Mesenchymal stem cell (in vitro differentiated cells and primary cell): Measurements from ENCODE around the gene TSHZ3.

Experiments used
- DNase-seq: peaks from one replicate; pipeline ENCODE4 v3.0.0-alpha.2; 2013
- H2AFZ ChIP-seq: one replicate; pipeline ENCODE4 v1.6.1; 2013; ENCODE audit warnings: low read depth, mild to moderate bottlenecking, control low read depth, inconsistent platforms, low read length, moderate library complexity
- H2AK5ac ChIP-seq: 2 replicates; pipeline ENCODE4 v1.6.1; 2013; ENCODE audit warnings: low read length, moderate library complexity, mild to moderate bottlenecking, inconsistent platforms; ENCODE audit not compliant: severe bottlenecking
- H2BK120ac ChIP-seq: one replicate; pipeline ENCODE4 v1.6.1; 2013; ENCODE audit warnings: low read depth, mild to moderate bottlenecking, inconsistent platforms, low read length, moderate library complexity
- H2BK12ac ChIP-seq, 2 experiments: one replicate each; pipeline ENCODE4 v1.6.1; 2013; ENCODE audit warnings: inconsistent platforms in 2 of 2, low read length in 2 of 2, mild to moderate bottlenecking in 2 of 2, moderate library complexity in 2 of 2, control low read depth in 1 of 2
- H2BK15ac ChIP-seq: one replicate; pipeline ENCODE4 v1.6.1; 2013; ENCODE audit warnings: mild to moderate bottlenecking, low read depth, inconsistent platforms; ENCODE audit not compliant: poor library complexity, severe bottlenecking
- H2BK5ac ChIP-seq: 2 replicates; pipeline ENCODE4 v1.6.1; 2013; ENCODE audit warnings: low read depth, mild to moderate bottlenecking, low read length, control low read depth, inconsistent platforms; ENCODE audit not compliant: poor library complexity, severe bottlenecking
- H3K14ac ChIP-seq, 2 experiments: one replicate each; pipeline ENCODE4 v1.6.1; 2013; ENCODE audit warnings: inconsistent platforms in 2 of 2, low read length in 2 of 2, control low read depth in 1 of 2, mild to moderate bottlenecking in 1 of 2, moderate library complexity in 1 of 2
- H3K18ac ChIP-seq, 2 experiments: one replicate each; pipeline ENCODE4 v1.6.1; 2013; ENCODE audit warnings: inconsistent platforms in 2 of 2, low read length in 2 of 2, control low read depth in 1 of 2, low read depth in 1 of 2, mild to moderate bottlenecking in 1 of 2
- H3K23ac ChIP-seq, 2 experiments: one replicate each; pipeline ENCODE4 v1.6.1; 2013; ENCODE audit warnings: inconsistent platforms in 2 of 2, low read length in 2 of 2, mild to moderate bottlenecking in 2 of 2, moderate library complexity in 2 of 2, control low read depth in 1 of 2
- H3K27ac ChIP-seq: 2 replicates; pipeline ENCODE4 v1.5.1; 2013; ENCODE audit warnings: mild to moderate bottlenecking, moderate library complexity, low read length, control low read depth, inconsistent platforms; ENCODE audit not compliant: poor library complexity, severe bottlenecking
- H3K27me3 ChIP-seq, 2 experiments: 2 replicates each; pipeline versions ENCODE4 v1.6.1 to v1.7.0; 2013; ENCODE audit warnings: low read length in 2 of 2, mild to moderate bottlenecking in 2 of 2, moderate library complexity in 2 of 2, control low read depth in 1 of 2, inconsistent platforms in 1 of 2; ENCODE audit not compliant: control insufficient read depth in 1 of 2, insufficient read depth in 1 of 2
- H3K36me3 ChIP-seq, 2 experiments: 2 replicates each; pipeline versions ENCODE4 v1.6.1 to v1.7.0; 2013; ENCODE audit warnings: low read length in 2 of 2, control low read depth in 1 of 2, inconsistent platforms in 1 of 2, low read depth in 1 of 2, mild to moderate bottlenecking in 1 of 2; ENCODE audit not compliant: insufficient read depth in 2 of 2, control insufficient read depth in 1 of 2
- H3K4ac ChIP-seq, 2 experiments: one replicate each; pipeline ENCODE4 v1.6.1; 2013; ENCODE audit warnings: inconsistent platforms in 2 of 2, low read length in 2 of 2, mild to moderate bottlenecking in 2 of 2, moderate library complexity in 2 of 2, control low read depth in 1 of 2, low read depth in 1 of 2
- H3K4me1 ChIP-seq: 2 replicates; pipeline ENCODE4 v1.6.1; 2013; ENCODE audit warnings: low read depth, low read length, control low read depth; ENCODE audit not compliant: control insufficient read depth, insufficient read depth
- H3K4me2 ChIP-seq: 2 replicates; pipeline ENCODE4 v1.6.1; 2013; ENCODE audit warnings: low read length, mild to moderate bottlenecking, inconsistent platforms; ENCODE audit not compliant: poor library complexity, severe bottlenecking
- H3K4me3 ChIP-seq, 2 experiments: 2 replicates each; pipeline versions ENCODE4 v1.5.1 to v1.7.0; 2013; ENCODE audit warnings: low read length in 2 of 2, mild to moderate bottlenecking in 2 of 2, control low read depth in 1 of 2, low read depth in 1 of 2; ENCODE audit not compliant: insufficient read depth in 1 of 2
- H3K79me1 ChIP-seq: replicated peaks from 2 replicates; pipeline ENCODE4 v1.6.1; 2013; ENCODE audit warnings: mild to moderate bottlenecking, control low read depth, low read length, inconsistent platforms; ENCODE audit not compliant: poor library complexity, severe bottlenecking
- H3K9ac ChIP-seq: 2 replicates; pipeline ENCODE4 v1.7.0; 2013; ENCODE audit warnings: mild to moderate bottlenecking, low read length, moderate library complexity
- H3K9me3 ChIP-seq: 2 replicates; pipeline ENCODE4 v1.7.0; 2013; ENCODE audit warnings: mild to moderate bottlenecking, low read length; ENCODE audit not compliant: control insufficient read depth
- H4K8ac ChIP-seq: one replicate; pipeline ENCODE4 v1.6.1; 2013; ENCODE audit warnings: inconsistent platforms, mild to moderate bottlenecking, low read length, moderate library complexity
- H4K91ac ChIP-seq: one replicate; pipeline ENCODE4 v1.6.1; 2013; ENCODE audit warnings: mild to moderate bottlenecking, low read length, inconsistent platforms
- WGBS: methylation state at CpG from one replicate; pipeline ENCODE4 v1.1.7; 2013; ENCODE audit warnings: mixed read lengths; 5-methylcytosine and 5-hydroxymethylcytosine counted together

Gene TSHZ3

DNA sequence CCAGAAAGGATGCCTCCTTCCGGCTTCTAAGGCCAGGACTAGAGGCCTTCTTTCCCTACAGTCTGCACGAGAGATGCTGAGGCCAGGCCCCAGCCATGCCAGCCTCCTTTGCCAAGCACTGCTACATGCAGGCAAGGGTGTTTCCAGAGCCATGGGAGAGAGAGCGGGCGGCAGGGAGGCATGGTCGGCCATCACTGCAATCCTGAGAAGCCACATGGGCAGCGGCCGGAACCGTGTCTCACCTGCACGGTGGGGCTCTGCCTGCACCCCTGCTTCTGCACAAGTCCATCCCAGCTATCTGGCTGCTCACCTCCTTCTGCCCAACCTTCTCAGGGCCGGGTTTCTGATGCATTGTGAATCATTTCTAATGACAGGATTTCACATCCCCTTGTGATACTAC lies 35.1 kb downstream of the TSHZ3 start:
- Histone ChIP-seq H2BK12ac (peak overlapping the region in 1 of 2 experiments; percentile 47), H3K4me2 (no peak overlapping the region), H3K9me3 (no peaks in the 10 kb centered on the region), H2AK5ac (no peak overlapping the region), H3K27me3 (no peaks in the 10 kb centered on the region), H2BK15ac (no peak overlapping the region), H2AFZ (no peak overlapping the region), H2BK5ac (no peak overlapping the region), H3K79me1 (peaks cover 38% of the 10 kb centered on the region), H3K4ac (peak overlapping the region in 1 of 2 experiments; percentile 9), H3K36me3 (peaks cover 26 to 38% of the 10 kb centered on the region in 2 experiments), H3K27ac (no peak overlapping the region), H3K18ac (no peak overlapping the region), H4K91ac (peak overlapping the region; percentile 18), H3K9ac (no peak overlapping the region), H3K23ac (peak overlapping the region in 1 of 2 experiments; percentile 47), H3K4me3 (no peak overlapping the region), H3K4me1 (peaks cover 22% of the 10 kb centered on the region), H4K8ac (peak overlapping the region; percentile 78), H2BK120ac (no peak overlapping the region), H3K14ac (no peak overlapping the region)
- DNase-seq = no peak
- 97% methylated on average over 10 of the region's 10 CpGs for WGBS

DNA sequence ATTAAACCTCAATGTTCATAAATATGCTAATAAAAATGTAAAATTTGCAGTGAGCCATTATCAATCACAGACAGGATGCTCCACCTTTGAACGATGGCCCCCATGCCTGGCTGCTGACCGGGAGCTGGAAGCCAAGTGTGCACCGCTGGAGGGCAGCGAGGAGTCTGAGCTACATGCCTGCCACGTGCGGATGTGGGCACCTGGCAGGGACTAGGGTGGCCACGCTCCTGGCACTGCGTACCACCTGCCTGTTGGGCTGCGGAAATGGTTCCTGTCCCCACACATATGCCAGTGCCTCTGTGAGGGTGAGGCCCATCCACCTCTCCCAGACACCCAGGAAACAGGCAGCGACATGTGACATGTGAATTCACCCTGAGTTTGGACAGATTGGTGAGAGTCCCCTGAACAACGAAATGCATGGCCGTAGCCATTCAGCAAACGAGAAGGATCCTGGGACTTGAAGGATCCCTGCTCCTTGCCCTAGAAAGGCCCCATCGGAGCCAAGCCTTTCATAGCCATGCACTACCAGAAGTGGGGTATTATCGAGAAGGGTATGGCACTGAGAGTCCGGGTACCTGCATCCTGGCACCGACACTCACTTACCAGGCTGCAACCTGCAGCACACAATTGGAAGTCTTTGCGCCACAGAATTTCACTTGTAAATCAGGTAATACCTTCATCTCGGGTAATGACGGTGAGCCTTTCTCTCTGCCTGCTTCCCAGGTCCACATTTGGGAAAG lies 35.8 kb downstream of the TSHZ3 start:
- H3K36me3 ChIP-seq = peaks cover 29 to 42% of the 10 kb centered on the region in 2 experiments
- H3K14ac ChIP-seq = no peak overlapping the region
- no peaks in the 10 kb centered on the region for H3K9me3 ChIP-seq
- no peak overlapping the region for H2BK120ac ChIP-seq
- no peak overlapping the region for H2BK15ac ChIP-seq
- H2AFZ ChIP-seq = no peak overlapping the region
- peak overlapping the region; percentile 34 for H4K91ac ChIP-seq
- peak overlapping the region in 1 of 2 experiments; percentile 38 for H2BK12ac ChIP-seq
- peaks cover 41% of the 10 kb centered on the region for H3K79me1 ChIP-seq
- H2AK5ac ChIP-seq = no peak overlapping the region
- no peak overlapping the region for H3K4me2 ChIP-seq
- H3K4ac ChIP-seq = peak overlapping the region in 1 of 2 experiments; percentile 5
- H3K4me1 ChIP-seq = peaks cover 22% of the 10 kb centered on the region
- no peak overlapping the region for H3K23ac ChIP-seq
- H2BK5ac ChIP-seq = no peak overlapping the region
- no peak overlapping the region for H3K27ac ChIP-seq
- H3K27me3 ChIP-seq = no peaks in the 10 kb centered on the region
- no peak overlapping the region for H3K9ac ChIP-seq
- H3K4me3 ChIP-seq = no peak overlapping the region
- peak overlapping the region in 1 of 2 experiments; percentile 45 for H3K18ac ChIP-seq
- no peak overlapping the region for H4K8ac ChIP-seq
- WGBS = 95% methylated on average over 20 of the region's 20 CpGs
- no peak for DNase-seq

DNA sequence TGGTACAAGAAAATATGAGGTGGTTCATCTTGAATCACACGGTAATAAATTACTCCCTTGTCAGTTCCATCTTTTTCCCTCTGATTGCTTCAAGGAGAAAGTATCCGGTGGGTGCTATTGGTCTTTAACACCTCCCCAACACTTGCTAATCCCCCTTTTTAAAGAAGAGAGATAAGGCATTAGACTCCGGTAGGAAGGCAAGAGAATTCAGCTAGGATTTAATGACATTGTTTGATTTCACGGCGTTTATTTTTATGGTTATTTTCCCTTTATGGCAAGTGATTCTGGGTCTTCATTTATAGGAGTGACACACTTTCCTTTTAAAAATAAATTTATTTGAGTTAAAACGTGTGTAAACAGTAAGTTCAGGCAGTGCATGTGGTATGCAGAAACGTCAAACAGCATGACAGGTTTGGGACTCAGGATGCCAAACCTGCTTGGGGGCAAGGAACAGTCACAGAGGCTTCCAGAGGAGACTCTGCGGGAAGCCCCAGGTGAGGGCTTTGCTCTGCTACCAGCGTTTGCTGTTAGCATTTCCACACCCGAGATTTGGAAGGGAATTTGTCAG lies 36.5 kb downstream of the TSHZ3 start:
- peaks cover 22% of the 10 kb centered on the region for H3K4me1 ChIP-seq
- no peak overlapping the region for H3K18ac ChIP-seq
- H3K79me1 ChIP-seq = peaks cover 45% of the 10 kb centered on the region
- no peak overlapping the region for H2BK12ac ChIP-seq
- H2AFZ ChIP-seq = no peak overlapping the region
- no peak overlapping the region for H2BK5ac ChIP-seq
- no peak overlapping the region for H2BK120ac ChIP-seq
- no peak overlapping the region for H2AK5ac ChIP-seq
- H4K8ac ChIP-seq = no peak overlapping the region
- no peak overlapping the region for H3K27ac ChIP-seq
- H3K23ac ChIP-seq = no peak overlapping the region
- no peaks in the 10 kb centered on the region for H3K27me3 ChIP-seq
- peaks cover 36 to 45% of the 10 kb centered on the region in 2 experiments for H3K36me3 ChIP-seq
- WGBS = 85% methylated on average over 10 of the region's 10 CpGs
- H3K9ac ChIP-seq = peak overlapping the region; percentile 83
- H3K4me2 ChIP-seq = no peak overlapping the region
- no peak for DNase-seq
- no peak overlapping the region for H4K91ac ChIP-seq
- no peak overlapping the region for H3K4ac ChIP-seq
- no peak overlapping the region for H3K4me3 ChIP-seq
- H3K14ac ChIP-seq = no peak overlapping the region
- H2BK15ac ChIP-seq = no peak overlapping the region
- H3K9me3 ChIP-seq = no peaks in the 10 kb centered on the region

DNA sequence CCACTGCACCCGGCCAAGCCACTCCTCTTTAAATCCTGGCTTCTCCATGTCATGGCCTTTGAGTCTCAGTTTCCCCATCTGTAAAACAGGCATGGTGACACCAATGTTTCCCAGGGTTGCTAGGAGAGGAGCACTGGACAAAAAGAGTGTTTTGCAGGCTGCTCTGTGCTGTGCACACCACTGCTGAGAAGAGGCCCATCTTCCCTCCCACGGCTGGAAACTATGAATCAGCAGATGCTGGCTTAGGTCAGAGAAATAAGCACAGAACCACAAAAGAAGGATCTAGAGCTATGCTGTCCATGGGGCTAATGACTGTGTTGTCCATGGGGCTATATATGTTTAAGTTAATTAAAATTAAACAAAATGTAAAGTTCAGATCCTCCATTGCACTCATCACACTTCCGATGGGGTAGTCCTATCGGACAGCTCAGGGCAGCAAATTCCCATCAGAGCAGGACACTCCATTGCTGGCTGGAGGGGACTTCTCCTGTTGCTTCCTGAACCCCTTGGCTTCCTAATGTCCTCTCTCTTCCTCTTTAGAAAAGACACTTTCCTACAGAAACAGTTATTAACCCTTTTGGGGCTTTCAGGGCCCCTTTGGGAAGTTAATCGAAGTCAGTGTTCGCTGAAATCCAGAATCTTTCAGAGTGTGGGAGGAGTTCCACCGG lies 37.1 kb downstream of the TSHZ3 start:
- Histone ChIP-seq H3K79me1 (peaks cover 46% of the 10 kb centered on the region), H2BK5ac (no peak overlapping the region), H3K4me1 (peaks cover 18% of the 10 kb centered on the region), H2AFZ (no peak overlapping the region), H2BK15ac (no peak overlapping the region), H3K36me3 (peaks cover 42 to 47% of the 10 kb centered on the region in 2 experiments), H3K14ac (no peak overlapping the region), H2AK5ac (no peak overlapping the region), H3K27me3 (no peaks in the 10 kb centered on the region), H2BK12ac (no peak overlapping the region), H3K9ac (peak overlapping the region; percentile 83), H3K27ac (no peak overlapping the region), H3K4me2 (no peak overlapping the region), H4K91ac (no peak overlapping the region), H4K8ac (no peak overlapping the region), H3K4ac (no peak overlapping the region), H3K4me3 (no peak overlapping the region), H2BK120ac (no peak overlapping the region), H3K18ac (peak overlapping the region in 1 of 2 experiments; percentile 54), H3K23ac (no peak overlapping the region), H3K9me3 (no peaks in the 10 kb centered on the region)
- peak; percentile 92 for DNase-seq
- 81% methylated on average over 6 of the region's 7 CpGs for WGBS
